GM12874 (cell line): Measurements from ENCODE around the gene FKBP3.

Experiments
- CTCF ChIP-seq: IDR thresholded peaks from 2 replicates; pipeline ENCODE4 v1.5.1; 2011; ENCODE audit warnings: low read depth, mild to moderate bottlenecking, control low read depth, low read length, moderate library complexity; ENCODE audit not compliant: insufficient read depth

The FKBP3 gene

GRCh38 chr14:45134051-45134958 lies at the start of gene FKBP3:
TSS of gene FKBP3 (minus strand) at chr14:45134481. CDS start at chr14:45134456, 25 bp downstream.
- TF ChIP-seq CTCF = peak; percentile 21

DNA sequence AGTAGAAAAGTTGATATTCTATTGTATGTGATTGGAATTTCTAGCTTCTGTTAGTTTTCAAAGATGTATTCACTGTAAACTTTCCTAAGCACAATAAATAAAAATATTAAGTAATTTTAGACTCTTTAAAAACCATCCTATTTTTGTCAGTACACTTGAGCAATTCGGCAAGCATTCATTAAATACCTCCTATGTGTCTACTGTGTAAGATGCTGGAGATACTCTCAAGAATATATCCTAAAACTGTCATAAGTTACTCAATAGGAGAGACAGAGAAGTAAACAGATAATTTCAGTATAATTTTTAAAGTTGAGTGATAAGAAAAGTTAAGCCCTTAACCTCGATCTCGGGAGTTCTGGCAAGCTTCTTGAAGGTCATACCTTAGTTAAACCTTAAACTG lies 47.5 kb upstream of the FKBP3 start:
- TF ChIP-seq CTCF = no peak

DNA sequence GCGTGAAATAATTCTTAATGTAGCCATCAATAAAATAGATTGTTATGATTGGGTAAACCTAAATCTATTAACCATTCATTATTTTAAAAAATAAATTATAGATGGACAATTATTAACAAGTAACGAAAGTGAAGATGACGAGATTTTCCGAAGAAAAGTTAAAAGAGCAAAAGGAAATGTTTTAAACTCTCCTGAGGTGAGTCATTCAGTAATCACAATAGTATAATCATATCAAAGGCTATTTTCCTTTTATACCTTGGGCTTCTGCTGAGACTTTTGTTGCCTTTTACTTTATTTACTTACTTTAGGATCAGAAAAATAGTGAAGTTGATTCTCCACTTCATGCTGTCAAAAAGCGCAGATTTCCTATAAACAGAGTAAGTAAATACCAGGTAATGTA lies 47.0 kb upstream of the FKBP3 start:
- TF ChIP-seq CTCF = no peak

GRCh38 chr14:45177076-45177475 lies 42.8 kb upstream of the FKBP3 start:
- TF ChIP-seq CTCF = no peak

GRCh38 chr14:45169906-45170305 lies 35.6 kb upstream of the FKBP3 start:
- TF ChIP-seq CTCF = no peak

- no peak for TF ChIP-seq CTCF
Measured at GRCh38 chr14:45156067-45156466, 21.8 kb upstream of the FKBP3 start.

DNA sequence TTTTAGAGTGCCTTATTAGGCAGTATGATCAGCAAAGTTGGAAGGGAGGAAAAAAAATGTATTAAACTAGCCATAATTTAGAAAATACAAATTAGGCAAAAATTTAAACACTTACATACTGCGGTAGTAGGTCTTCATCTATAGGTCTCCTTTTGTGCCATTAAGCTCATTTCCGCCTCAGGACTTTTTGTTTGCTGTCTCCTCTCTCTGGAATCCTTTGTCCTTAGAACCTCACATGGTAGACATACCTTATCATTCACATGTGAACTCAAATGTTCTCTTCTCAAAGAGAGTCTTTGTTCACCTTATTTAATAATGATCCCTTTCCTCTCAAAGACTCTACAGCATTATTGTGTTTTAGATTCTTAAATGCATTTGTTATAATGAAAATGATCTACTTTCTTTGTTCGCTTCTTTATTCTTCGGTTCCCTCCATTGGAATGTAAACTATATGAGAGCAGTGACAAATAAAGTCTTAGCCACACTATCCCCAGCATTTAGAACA lies 16.2 kb upstream of the FKBP3 start:
- TF ChIP-seq CTCF = no peak
